ENCODE measurements around the gene CCDC68. TPM values are rescaled to one million over a fixed set of nuclear protein-coding genes. Genes with fewer than 3 reads are reported as not detected.
A peak's percentile ranks its signal among the peaks of the same experiment; 100 is the strongest.

The CCDC68 gene
- total RNA-seq, 3 donors from 2014 or later: 32.5 to 71.4 (median 54.3) TPM

- H3K4me1 ChIP-seq (ENCODE audit: low read depth): no peaks in the 10 kb centered on the region
- TF ChIP-seq CTCF (IDR thresholded peaks at IDR 0.05): no peak
- intact Hi-C loops (cut with DNase I, micrococcal nuclease): no loop called here
- H3K36me3 ChIP-seq (ENCODE audit: low read depth): no peaks in the 10 kb centered on the region
- no peak overlapping the region for H3K4me3 ChIP-seq
- DNase-seq (no peak), ATAC-seq (no peak)
- H3K9me3 ChIP-seq: no peaks in the 10 kb centered on the region
Measured at GRCh38 chr18:54878159-54878622, 81.1 kb downstream of the CCDC68 start.

GRCh38 chr18:54877076-54877475 lies 82.2 kb downstream of the CCDC68 start:
- no peaks in the 10 kb centered on the region for H3K4me1 ChIP-seq (ENCODE audit: low read depth)
- no peaks in the 10 kb centered on the region for H3K9me3 ChIP-seq
- H3K4me3 ChIP-seq: no peak overlapping the region
- no peak for DNase-seq
- no peak for ATAC-seq
- H3K36me3 ChIP-seq (ENCODE audit: low read depth): no peaks in the 10 kb centered on the region
- TF ChIP-seq CTCF (IDR thresholded peaks at IDR 0.05): no peak
- intact Hi-C loops (cut with DNase I, micrococcal nuclease): no loop called here

- DNase-seq (no peak), ATAC-seq (no peak)
- intact Hi-C loops (cut with DNase I, micrococcal nuclease): no loop called here
- H3K9me3 ChIP-seq: no peaks in the 10 kb centered on the region
- H3K4me3 ChIP-seq: no peak overlapping the region
- H3K36me3 ChIP-seq (ENCODE audit: low read depth): no peaks in the 10 kb centered on the region
- TF ChIP-seq CTCF (IDR thresholded peaks at IDR 0.05): no peak
- no peaks in the 10 kb centered on the region for H3K4me1 ChIP-seq (ENCODE audit: low read depth)
Measured at GRCh38 chr18:54875063-54875462, 84.2 kb downstream of the CCDC68 start.

- intact Hi-C loops (cut with DNase I, micrococcal nuclease): no loop called here
- Histone ChIP-seq H3K9me3 (no peaks in the 10 kb centered on the region), H3K4me1 (ENCODE audit: low read depth) (no peaks in the 10 kb centered on the region), H3K36me3 (ENCODE audit: low read depth) (no peaks in the 10 kb centered on the region), H3K4me3 (no peak overlapping the region)
- peak; percentile 99 for ATAC-seq
- TF ChIP-seq CTCF (IDR thresholded peaks at IDR 0.05): no peak
- peak in 2 of 3 donors; percentile 32 to 78 for DNase-seq
Measured at GRCh38 chr18:54873884-54874255, 85.4 kb downstream of the CCDC68 start.

GRCh38 chr18:54872681-54873080 lies 86.6 kb downstream of the CCDC68 start:
- H3K36me3 ChIP-seq (ENCODE audit: low read depth): no peaks in the 10 kb centered on the region
- ATAC-seq (no peak), DNase-seq (no peak)
- no peak overlapping the region for H3K4me3 ChIP-seq
- TF ChIP-seq CTCF (IDR thresholded peaks at IDR 0.05): no peak
- no peaks in the 10 kb centered on the region for H3K4me1 ChIP-seq (ENCODE audit: low read depth)
- no peaks in the 10 kb centered on the region for H3K9me3 ChIP-seq
- intact Hi-C loops (cut with DNase I, micrococcal nuclease): no loop called here

GRCh38 chr18:54871231-54871630 lies 88.0 kb downstream of the CCDC68 start:
- intact Hi-C loops (cut with DNase I, micrococcal nuclease): no loop called here
- H3K36me3 ChIP-seq (ENCODE audit: low read depth): no peaks in the 10 kb centered on the region
- DNase-seq (no peak), ATAC-seq (no peak)
- no peak for TF ChIP-seq CTCF (IDR thresholded peaks at IDR 0.05)
- H3K4me3 ChIP-seq: no peak overlapping the region
- H3K4me1 ChIP-seq (ENCODE audit: low read depth): no peaks in the 10 kb centered on the region
- H3K9me3 ChIP-seq: no peaks in the 10 kb centered on the region

Measured in mucosa of descending colon (tissue), 3 donors.